ENCODE data around the gene MISP3. TPM values are rescaled to one million over a fixed set of nuclear protein-coding genes. Genes with fewer than 3 reads are reported as not detected.

MISP3 gene
- total and polyA plus RNA-seq, 2 of the 8 experiments (the other 6 are each of a cell fraction or from before 2014, with no cell fraction given): 0.74 to 1.4 TPM

DNA sequence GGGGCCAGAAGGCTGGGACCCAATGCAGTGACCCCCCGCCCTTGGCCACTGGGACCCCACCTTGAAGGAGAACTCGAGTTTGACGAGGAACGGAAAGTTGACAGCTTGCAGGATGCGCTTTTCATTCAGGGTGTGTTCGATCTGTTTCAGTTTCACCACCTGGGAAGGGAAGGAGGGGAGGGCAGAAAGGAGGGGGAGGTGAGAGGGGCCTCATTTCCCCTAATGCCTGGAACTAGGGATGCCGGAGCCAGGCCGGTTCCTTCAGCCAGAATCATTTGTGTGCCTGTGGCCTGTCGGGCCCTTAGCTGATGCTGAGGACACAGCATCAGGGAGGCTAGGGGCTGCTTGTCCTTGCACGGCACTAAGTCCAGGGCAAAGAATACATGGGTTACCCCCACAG is 30.2 kb downstream of the MISP3 start:
- Histone ChIP-seq H4K20me1 (replicated peaks in 1 of 2; ENCODE audit: control insufficient read depth in 1 of 2, insufficient read depth in 2 of 2, low read length in 2 of 2) (peaks cover under 1 to 4% of the 10 kb centered on the region in 2 experiments), H3K9ac (replicated peaks in 1 of 4; ENCODE audit: extremely low read depth in 1 of 4, low read depth in 3 of 4, low read length in 3 of 4) (no peak overlapping the region), H4K91ac (replicated peaks; ENCODE audit: insufficient read length, low read length) (no peak overlapping the region), H3K23me2 (ENCODE audit: low read depth, low read length) (no peaks in the 10 kb centered on the region), H3K4me1 (replicated peaks in 1 of 4; ENCODE audit: control insufficient read depth in 3 of 4, insufficient read depth in 4 of 4, low read length in 3 of 4) (no peaks in the 10 kb centered on the region), H2BK15ac (ENCODE audit: low read length) (no peak overlapping the region), H3K79me2 (ENCODE audit: control insufficient read depth in 1 of 2, insufficient read depth in 2 of 2, low read length in 2 of 2) (no peaks in the 10 kb centered on the region), H4K5ac (ENCODE audit: insufficient read length, low read depth, low read length) (no peak overlapping the region), H3K36me3 (ENCODE audit: control insufficient read depth in 2 of 4, insufficient read depth in 4 of 4, low read length in 3 of 4) (no peaks in the 10 kb centered on the region), H2BK12ac (ENCODE audit: low read depth, low read length) (no peak overlapping the region), H2BK5ac (ENCODE audit: low read depth, low read length) (no peak overlapping the region), H3K27me3 (replicated peaks in 1 of 4; ENCODE audit: control insufficient read depth in 3 of 4, extremely low read depth in 1 of 4, insufficient read depth in 3 of 4, low read length in 3 of 4) (no peaks in the 10 kb centered on the region), H2BK120ac (replicated peaks; ENCODE audit: low read depth, low read length) (no peak overlapping the region), H3K4me2 (ENCODE audit: insufficient read depth in 1 of 2, low read depth in 2 of 2, low read length in 2 of 2) (no peak overlapping the region), H2AK5ac (ENCODE audit: low read depth, low read length) (no peak overlapping the region), H3K14ac (ENCODE audit: insufficient read length) (no peak overlapping the region), H3K18ac (ENCODE audit: extremely low read depth, low read length) (no peak overlapping the region), H3K4ac (replicated peaks; ENCODE audit: insufficient read length, low read depth, low read length) (no peak overlapping the region), H3K23ac (ENCODE audit: insufficient read length) (no peak overlapping the region), H2AFZ (ENCODE audit: low read length) (no peak overlapping the region), H3K27ac (ENCODE audit: low read depth, low read length) (no peak overlapping the region), H2BK20ac (ENCODE audit: low read length) (no peak overlapping the region), H3K79me1 (ENCODE audit: low read depth, low read length) (no peaks in the 10 kb centered on the region), H3K4me3 (ENCODE audit: extremely low read depth in 1 of 4, insufficient read depth in 2 of 4, low read depth in 3 of 4, low read length in 4 of 4) (no peak overlapping the region), H4K8ac (ENCODE audit: extremely low read depth, insufficient read depth, low read length) (no peak overlapping the region), H3K56ac (replicated peaks; ENCODE audit: insufficient read length, low read depth, low read length) (no peak overlapping the region), H3K9me3 (ENCODE audit: insufficient read depth in 2 of 2, low read depth in 1 of 2, low read length in 1 of 2) (no peaks in the 10 kb centered on the region)
- FAIRE-seq (no peak), DNase-seq (ENCODE audit: low read depth in 1 of 2, low spot score in 2 of 2) (no peak)
- ChIA-PET CTCF (ENCODE audit: partially characterized antibody) (interaction anchor here (0.5 to 5.3 kb wide), 9 partner anchors 8 to 48 kb away, joined by 3 to 40 read pairs (median 3); a partner anchor contains a TSS), POLR2A (ENCODE audit: partially characterized antibody) (interaction anchor here (1.2 to 2.1 kb wide), 5 partner anchors 9 to 34 kb away, joined by 3 to 6 read pairs (median 4); a partner anchor contains a TSS)
- TF ChIP-seq JUND (IDR thresholded peaks at IDR 0.05; ENCODE audit: low read length) (no peak), CEBPB (IDR thresholded peaks at IDR 0.05; ENCODE audit: low read depth, low read length) (no peak), KDM5A (IDR thresholded peaks at IDR 0.05; ENCODE audit: low read length) (no peak), ASH2L (IDR thresholded peaks at IDR 0.05; ENCODE audit: low read length) (no peak), RXRA (IDR thresholded peaks at IDR 0.05; ENCODE audit: insufficient read depth, low read depth, low read length) (no peak)
- whole genome bisulfite sequencing, 2 experiments (ENCODE audit: extremely low coverage in 1 of 2, insufficient coverage in 1 of 2, insufficient read length in 1 of 2, insufficient replicate concordance in 2 of 2, low coverage in 1 of 2, low lambda C conversion rate in 2 of 2, missing lambda C conversion rate in 1 of 2): 90% methylated on average over 10 of the region's 10 CpGs; no CpG with 5 or more reads in 1 of the 2 experiments
